KBM-7 (cell line): ENCODE measurements around the gene CBFA2T2.
"Not testable (repeated sequence)": the region's sequence is repeated elsewhere in the genome, so short reads cannot be mapped to it uniquely, and the experiment has no call there.

Experiments used
- DNase-seq: peaks from one replicate; pipeline ENCODE4 v3.0.0-alpha.2; 2015
- in situ Hi-C: fragments of 300-500 bp; cut with MboI; formaldehyde crosslinking; loops from 2 replicates; pipeline ENCODE4 v1.14.3; 2020; ENCODE audit warnings: low sequenced_read_pairs, low pct_unique_long_range_greater_than_20kb, mixed read lengths

Gene CBFA2T2

GRCh38 chr20:33490023-33490933 lies at the start of gene CBFA2T2:
TSS of gene CBFA2T2 (plus strand) at chr20:33490096. CDS start at chr20:33490268, 172 bp downstream.
- DNase-seq: peak; percentile 54
- in situ Hi-C loops: no loop called here

GRCh38 chr20:33440562-33440961 lies 49.3 kb upstream of the CBFA2T2 start:
- in situ Hi-C loops, DNase-seq: not testable (repeated sequence)

GRCh38 chr20:33441142-33441955 lies 48.5 kb upstream of the CBFA2T2 start:
- in situ Hi-C loops: no loop called here
- DNase-seq: no peak

- in situ Hi-C loops: no loop called here
Observed at GRCh38 chr20:33442136-33443005, 47.5 kb upstream of the CBFA2T2 start.

GRCh38 chr20:33443006-33443511 lies 46.8 kb upstream of the CBFA2T2 start:
- no peak for DNase-seq
- in situ Hi-C loops: no loop called here

More at GRCh38 chr20:33442136-33443005, 47.5 kb upstream of the CBFA2T2 start:
- no peak for DNase-seq

GRCh38 chr20:33443512-33444239 lies 46.2 kb upstream of the CBFA2T2 start, which contains the start of gene SNTA1:
TSS of gene SNTA1 (minus strand) at chr20:33443763. CDS start at chr20:33443620, 143 bp downstream.
- DNase-seq: peak; percentile 83
- in situ Hi-C loops: no loop called here

GRCh38 chr20:33444797-33445560 lies 44.9 kb upstream of the CBFA2T2 start:
- DNase-seq: no peak
- in situ Hi-C loops: no loop called here

- in situ Hi-C loops: no loop called here
- DNase-seq: no peak
Observed at GRCh38 chr20:33445881-33446625, 43.8 kb upstream of the CBFA2T2 start.

GRCh38 chr20:33450867-33451266 lies 39.0 kb upstream of the CBFA2T2 start:
- in situ Hi-C loops: loop anchor here (25.0 kb wide), 1 partner anchor 211 kb away; the partner anchor contains the start of genes ACTL10, C20orf144 and NECAB3
- DNase-seq: no peak

GRCh38 chr20:33456916-33457642 lies 32.8 kb upstream of the CBFA2T2 start:
- in situ Hi-C loops: loop anchor here (25.0 kb wide), 1 partner anchor 205 kb away; the partner anchor contains the start of genes ACTL10, C20orf144 and NECAB3
- DNase-seq: peak; percentile 80

- DNase-seq: no peak
- in situ Hi-C loops: loop anchor here (25.0 kb wide), 1 partner anchor 203 kb away; the partner anchor contains the start of genes ACTL10, C20orf144 and NECAB3
Observed at GRCh38 chr20:33459599-33459998, 30.3 kb upstream of the CBFA2T2 start.

- no peak for DNase-seq
- in situ Hi-C loops: loop anchor here (25.0 kb wide), 1 partner anchor 202 kb away; the partner anchor contains the start of genes ACTL10, C20orf144 and NECAB3
Observed at GRCh38 chr20:33460711-33461110, 29.2 kb upstream of the CBFA2T2 start.

GRCh38 chr20:33463332-33464101 lies 26.4 kb upstream of the CBFA2T2 start:
- in situ Hi-C loops: loop anchor here (25.0 kb wide), 1 partner anchor 199 kb away; the partner anchor contains the start of genes ACTL10, C20orf144 and NECAB3
- no peak for DNase-seq

- in situ Hi-C loops: loop anchor here (25.0 kb wide), 1 partner anchor 198 kb away; the partner anchor contains the start of genes ACTL10, C20orf144 and NECAB3
- not testable (repeated sequence) for DNase-seq
Observed at GRCh38 chr20:33464759-33465158, 25.1 kb upstream of the CBFA2T2 start.
